ENCODE results near the gene KLHDC4. TPM values are rescaled to one million over a fixed set of nuclear protein-coding genes. Genes with fewer than 3 reads are reported as not detected.

The KLHDC4 gene
- total RNA-seq, 2 experiments from 2014 or later = 80.8 to 81.7 TPM

DNA sequence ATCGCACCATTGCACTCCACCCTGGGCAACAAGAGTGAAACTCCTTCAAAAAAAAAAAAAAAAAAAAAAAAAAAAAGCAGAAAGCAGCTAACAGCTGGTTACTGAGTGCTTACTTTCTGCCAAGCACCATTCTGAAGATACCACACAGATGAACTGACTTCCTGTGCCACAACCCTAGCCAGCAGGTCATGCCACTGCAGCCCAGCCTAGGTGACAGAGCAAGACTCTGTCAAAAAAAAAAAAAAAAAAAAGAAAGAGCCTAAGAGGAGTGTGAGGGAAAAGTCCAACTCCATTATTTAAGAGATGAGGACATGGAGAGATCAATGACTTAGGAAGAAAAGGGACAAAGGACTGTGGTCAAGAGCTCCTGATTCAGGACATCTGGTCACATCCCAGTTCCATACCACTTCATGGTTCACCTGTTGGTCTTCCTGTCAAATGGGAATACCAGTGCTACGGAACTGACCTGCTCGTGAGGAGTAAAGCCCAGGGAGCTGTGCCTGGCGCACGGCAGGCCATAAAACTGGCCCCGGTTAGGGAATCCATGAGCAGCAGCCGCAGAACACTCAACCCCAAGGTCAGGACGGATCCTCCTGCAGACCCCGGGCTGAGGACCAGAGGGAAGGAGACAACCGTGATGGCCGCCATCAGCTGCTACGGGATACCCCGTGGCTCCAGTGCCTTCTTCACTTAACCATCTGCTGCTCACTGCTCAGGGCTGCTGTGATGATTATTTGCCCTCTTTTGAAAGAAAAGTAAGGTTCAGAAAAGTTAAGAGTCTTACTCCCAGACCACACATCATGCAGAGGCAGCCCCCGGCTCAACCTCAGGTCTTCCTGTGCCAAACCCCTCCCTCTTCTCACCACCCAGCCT lies 950 bp downstream of the KLHDC4 start:
- no peaks in the 10 kb centered on the region for H3K27me3 Mint-ChIP-seq
- peak; percentile 33 for ATAC-seq
- peak; percentile 18 for DNase-seq
- intact Hi-C loops (cut with micrococcal nuclease) = no loop called here
- H3K36me3 Mint-ChIP-seq (ENCODE audit: low read depth) = peaks cover 40% of the 10 kb centered on the region
- no peaks in the 10 kb centered on the region for H3K9me3 Mint-ChIP-seq
- ChIA-PET POLR2A (interaction anchor here (0.6 to 2.0 kb wide), 12 partner anchors 12 to 806 kb away, joined by 3 to 9 read pairs (median 4); no protein-coding TSS in a partner anchor), CTCF (interaction anchor here (1.0 to 3.8 kb wide), 8 partner anchors 15 to 805 kb away, joined by 3 to 36 read pairs (median 4); partner anchors contain the start of gene ZC3H18)
- TF ChIP-seq, protein P1, sequence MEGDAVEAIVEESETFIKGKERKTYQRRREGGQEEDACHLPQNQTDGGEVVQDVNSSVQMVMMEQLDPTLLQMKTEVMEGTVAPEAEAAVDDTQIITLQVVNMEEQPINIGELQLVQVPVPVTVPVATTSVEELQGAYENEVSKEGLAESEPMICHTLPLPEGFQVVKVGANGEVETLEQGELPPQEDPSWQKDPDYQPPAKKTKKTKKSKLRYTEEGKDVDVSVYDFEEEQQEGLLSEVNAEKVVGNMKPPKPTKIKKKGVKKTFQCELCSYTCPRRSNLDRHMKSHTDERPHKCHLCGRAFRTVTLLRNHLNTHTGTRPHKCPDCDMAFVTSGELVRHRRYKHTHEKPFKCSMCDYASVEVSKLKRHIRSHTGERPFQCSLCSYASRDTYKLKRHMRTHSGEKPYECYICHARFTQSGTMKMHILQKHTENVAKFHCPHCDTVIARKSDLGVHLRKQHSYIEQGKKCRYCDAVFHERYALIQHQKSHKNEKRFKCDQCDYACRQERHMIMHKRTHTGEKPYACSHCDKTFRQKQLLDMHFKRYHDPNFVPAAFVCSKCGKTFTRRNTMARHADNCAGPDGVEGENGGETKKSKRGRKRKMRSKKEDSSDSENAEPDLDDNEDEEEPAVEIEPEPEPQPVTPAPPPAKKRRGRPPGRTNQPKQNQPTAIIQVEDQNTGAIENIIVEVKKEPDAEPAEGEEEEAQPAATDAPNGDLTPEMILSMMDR (IDR thresholded peaks at IDR 0.05) = no peak
- H3K4me3 Mint-ChIP-seq = peak overlapping the region; percentile 86
- peaks cover 31% of the 10 kb centered on the region for H3K4me1 Mint-ChIP-seq (ENCODE audit: low read depth)
- H3K27ac Mint-ChIP-seq = peak overlapping the region; percentile 94

DNA sequence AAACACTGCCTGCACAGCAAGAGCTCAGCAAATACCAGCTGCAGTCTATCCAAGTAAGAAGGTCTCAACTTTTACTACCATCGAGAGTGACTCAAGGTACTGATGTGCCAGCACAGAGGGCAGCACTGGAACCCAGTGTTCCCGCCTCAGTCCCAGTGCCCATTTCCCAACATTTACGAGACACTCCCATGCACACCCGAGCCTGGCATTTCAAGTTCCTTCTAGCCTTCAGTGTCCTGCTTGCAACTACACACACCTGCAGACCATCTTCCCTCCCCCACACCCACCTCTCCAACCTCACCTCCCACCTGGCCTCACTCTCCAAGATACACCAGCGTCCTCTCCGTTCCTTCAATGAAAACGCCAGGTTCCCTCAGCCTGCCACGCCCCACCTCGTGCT lies 3.2 kb downstream of the KLHDC4 start:
- CTCF ChIA-PET = interaction anchor here (1.6 to 2.2 kb wide), 3 partner anchors 16 to 126 kb away, joined by 4 to 8 read pairs (median 5); no protein-coding TSS in a partner anchor
- intact Hi-C loops (cut with micrococcal nuclease) = no loop called here
- Mint-ChIP-seq H3K9me3 (no peaks in the 10 kb centered on the region), H3K4me3 (peak overlapping the region; percentile 8), H3K36me3 (ENCODE audit: low read depth) (peaks cover 53% of the 10 kb centered on the region), H3K27ac (peak overlapping the region; percentile 76), H3K4me1 (ENCODE audit: low read depth) (peaks cover 31% of the 10 kb centered on the region), H3K27me3 (no peaks in the 10 kb centered on the region)
- TF ChIP-seq, protein P1 (IDR thresholded peaks at IDR 0.05) = no peak
- ATAC-seq (no peak), DNase-seq (no peak)
- POLR2A ChIA-PET = no interaction called here

DNA sequence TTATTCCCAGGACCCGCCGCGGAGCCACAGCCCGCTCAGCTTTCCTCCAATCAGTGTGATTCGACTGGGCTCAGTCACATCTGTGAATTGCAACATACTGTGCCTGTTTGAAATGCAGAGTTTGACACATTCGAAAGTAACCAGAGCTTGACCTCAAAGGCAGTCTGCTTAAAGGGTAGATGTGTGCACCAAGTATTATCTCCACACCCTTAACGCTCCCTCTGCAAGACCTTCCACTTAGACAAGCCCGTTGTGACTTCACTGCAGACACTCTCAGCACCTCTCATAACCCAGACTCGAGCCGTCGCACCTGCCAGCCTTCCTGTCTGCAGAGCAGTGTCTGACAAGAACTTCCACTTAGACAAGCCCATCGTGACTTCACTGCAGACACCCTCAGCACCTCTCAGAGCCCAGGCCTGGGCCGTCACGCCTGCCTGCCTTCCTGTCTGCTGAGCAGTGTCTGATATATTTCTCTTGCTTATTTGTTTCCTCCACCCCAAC lies 3.7 kb downstream of the KLHDC4 start:
- H3K27ac Mint-ChIP-seq = peak overlapping the region; percentile 76
- CTCF ChIA-PET = interaction anchor here (1.6 to 2.2 kb wide), 3 partner anchors 17 to 126 kb away, joined by 4 to 8 read pairs (median 5); no protein-coding TSS in a partner anchor

DNA sequence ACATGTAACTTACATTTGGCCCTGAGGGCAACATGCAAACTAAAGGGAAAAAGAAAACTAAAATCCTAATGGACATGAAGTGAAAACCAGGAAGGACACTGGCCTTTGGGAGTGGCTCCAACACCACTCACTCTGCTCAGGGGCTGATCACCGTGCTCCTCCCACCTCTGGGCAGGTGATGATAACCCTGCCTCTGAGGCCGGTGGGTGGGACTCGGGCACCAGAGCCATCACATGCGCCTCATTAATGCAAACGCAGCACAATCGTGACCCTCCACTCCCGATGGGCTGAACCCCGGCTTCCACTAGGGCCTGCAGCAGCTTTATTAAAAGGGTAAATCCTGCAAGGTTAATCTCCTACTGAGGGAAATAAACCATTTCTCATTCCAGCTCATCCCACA lies 4.7 kb downstream of the KLHDC4 start:
- Mint-ChIP-seq H3K4me3 (no peak overlapping the region), H3K36me3 (ENCODE audit: low read depth) (peaks cover 62% of the 10 kb centered on the region)

More for the DNA sequence above, 3.7 kb downstream of the KLHDC4 start:
- TF ChIP-seq, protein P1 (IDR thresholded peaks at IDR 0.05) = no peak
- H3K9me3 Mint-ChIP-seq = no peaks in the 10 kb centered on the region
- ATAC-seq = peak; percentile 14
- peaks cover 53% of the 10 kb centered on the region for H3K36me3 Mint-ChIP-seq (ENCODE audit: low read depth)
- POLR2A ChIA-PET = interaction anchor here (0.5 to 0.7 kb wide), 2 partner anchors 40 to 1085 kb away, joined by 3 read pairs; no protein-coding TSS in a partner anchor
- no peaks in the 10 kb centered on the region for H3K27me3 Mint-ChIP-seq
- intact Hi-C loops (cut with micrococcal nuclease) = no loop called here
- DNase-seq = peak; percentile 42
- H3K4me3 Mint-ChIP-seq = peak overlapping the region; percentile 8
- peaks cover 31% of the 10 kb centered on the region for H3K4me1 Mint-ChIP-seq (ENCODE audit: low read depth)

More for the DNA sequence above, 4.7 kb downstream of the KLHDC4 start:
- ChIA-PET CTCF (interaction anchor here (0.7 to 2.2 kb wide), 3 partner anchors 9 to 110 kb away, joined by 3 to 8 read pairs (median 4); no protein-coding TSS in a partner anchor), POLR2A (no interaction called here)
- intact Hi-C loops (cut with micrococcal nuclease) = no loop called here
- H3K4me1 Mint-ChIP-seq (ENCODE audit: low read depth) = peaks cover 31% of the 10 kb centered on the region
- H3K27ac Mint-ChIP-seq = no peak overlapping the region
- ATAC-seq (no peak), DNase-seq (no peak)
- no peaks in the 10 kb centered on the region for H3K27me3 Mint-ChIP-seq
- TF ChIP-seq, protein P1 (IDR thresholded peaks at IDR 0.05) = no peak
- H3K9me3 Mint-ChIP-seq = no peaks in the 10 kb centered on the region

Data from activated CD8-positive, alpha-beta T cell treated with anti-CD3 and anti-CD28 coated beads for 36 hours (primary cell).